OCI-LY1 (cell line): ENCODE data around the gene GLRA3.

ENCODE experiments used
- H2AFZ ChIP-seq: fragments of 200-600 bp; sonication (generic), shearing (Covaris generic); 2 replicates; pipeline ENCODE4 v1.6.0; 2014; ENCODE audit warnings: antibody characterized with exemption, mild to moderate bottlenecking, low read length
- H3F3A ChIP-seq: fragments of 200-600 bp; sonication (generic), shearing (Covaris generic); 2 replicates; pipeline ENCODE4 v1.6.0; 2014; ENCODE audit warnings: mild to moderate bottlenecking, antibody characterized with exemption, low read length, moderate library complexity; ENCODE audit not compliant: insufficient read depth
- H3K27ac ChIP-seq: fragments of 200-600 bp; sonication (generic); 2 replicates; pipeline ENCODE4 v1.5.1; 2014; ENCODE audit warnings: low read length, mixed run types, mild to moderate bottlenecking, low read depth; ENCODE audit not compliant: poor library complexity, severe bottlenecking
- H3K27me3 ChIP-seq: fragments of 200-600 bp; sonication (generic); 2 replicates; pipeline ENCODE4 v1.6.0; 2014; ENCODE audit warnings: antibody characterized with exemption, mild to moderate bottlenecking, low read length, moderate library complexity; ENCODE audit not compliant: insufficient read depth
- H3K36me3 ChIP-seq: fragments of 200-600 bp; sonication (generic); 2 replicates; pipeline ENCODE4 v1.6.1; 2014; ENCODE audit warnings: mild to moderate bottlenecking, antibody characterized with exemption, low read length, moderate library complexity, mixed read lengths; ENCODE audit not compliant: insufficient read depth
- H3K4me1 ChIP-seq: fragments of 200-600 bp; sonication (generic); 2 replicates; pipeline ENCODE4 v1.5.1; 2014; ENCODE audit warnings: mild to moderate bottlenecking, low read length, moderate library complexity; ENCODE audit not compliant: insufficient read depth, severe bottlenecking
- H3K4me2 ChIP-seq: fragments of 200-600 bp; sonication (generic), shearing (Covaris generic); 2 replicates; pipeline ENCODE4 v1.6.1; 2014; ENCODE audit warnings: low read length
- H3K4me3 ChIP-seq: fragments of 200-600 bp; sonication (generic); 2 replicates; pipeline ENCODE4 v1.5.1; 2014; ENCODE audit warnings: low read length, low read depth, mild to moderate bottlenecking, mixed read lengths; ENCODE audit not compliant: poor library complexity, severe bottlenecking
- H3K79me2 ChIP-seq: fragments of 200-600 bp; shearing (Covaris generic); 2 replicates; pipeline ENCODE4 v1.6.1; 2016; ENCODE audit warnings: mixed run types, low read length, mixed read lengths; ENCODE audit not compliant: insufficient read depth
- H3K9ac ChIP-seq: fragments of 200-600 bp; sonication (generic), shearing (Covaris generic); 2 replicates; pipeline ENCODE4 v1.6.1; 2014; ENCODE audit warnings: mild to moderate bottlenecking, low read length, mixed read lengths
- H3K9me2 ChIP-seq: fragments of 200-600 bp; sonication (generic), shearing (Covaris generic); 2 replicates; pipeline ENCODE4 v1.6.1; 2014; ENCODE audit warnings: low read depth, mild to moderate bottlenecking, low read length, mixed read lengths
- H3K9me3 ChIP-seq: fragments of 200-600 bp; shearing (Covaris generic); 2 replicates; pipeline ENCODE4 v1.6.1; 2014; ENCODE audit warnings: low read length, mixed read lengths
- H4K20me1 ChIP-seq: fragments of 200-600 bp; sonication (generic), shearing (Covaris generic); 2 replicates; pipeline ENCODE4 v1.6.0; 2016; ENCODE audit warnings: mild to moderate bottlenecking, low read length; ENCODE audit not compliant: insufficient read depth
- CTCF ChIP-seq: fragments of 200-600 bp; sonication (generic), shearing (Covaris generic); IDR thresholded peaks from 2 replicates; pipeline ENCODE4 v1.5.1; 2017; ENCODE audit warnings: mild to moderate bottlenecking, antibody characterized with exemption, low read length, moderate library complexity, mixed read lengths
- EZH2 ChIP-seq: fragments of 200-600 bp; sonication (generic), shearing (Covaris generic); IDR thresholded peaks from 2 replicates; pipeline ENCODE4 v1.8.0; 2017; ENCODE audit warnings: borderline replicate concordance, mixed run types, mild to moderate bottlenecking, antibody characterized with exemption, low read length, moderate library complexity, mixed read lengths

The GLRA3 gene

GRCh38 chr4:174593701-174594100 lies 235.3 kb downstream of the GLRA3 start:
- Histone ChIP-seq H3K27ac (no peak overlapping the region), H3K4me1 (peaks cover 11% of the 10 kb centered on the region), H3K9me3 (no peaks in the 10 kb centered on the region; the same call in 1 of the 2 replicates), H3K27me3 (no peaks in the 10 kb centered on the region), H3K9me2 (no peaks in the 10 kb centered on the region), H3K9ac (no peak overlapping the region), H3K4me2 (no peak overlapping the region), H3K79me2 (no peaks in the 10 kb centered on the region), H3K4me3 (no peak overlapping the region), H3F3A (no peaks in the 10 kb centered on the region), H4K20me1 (no peaks in the 10 kb centered on the region), H2AFZ (no peak overlapping the region), H3K36me3 (no peaks in the 10 kb centered on the region)
- TF ChIP-seq CTCF (no peak), EZH2 (no peak)

GRCh38 chr4:174592985-174593335 lies 236.1 kb downstream of the GLRA3 start:
- H3K27ac ChIP-seq: no peak overlapping the region
- H4K20me1 ChIP-seq: no peaks in the 10 kb centered on the region
- H3K9me3 ChIP-seq: no peaks in the 10 kb centered on the region; the same call in 1 of the 2 replicates
- H2AFZ ChIP-seq: no peak overlapping the region
- H3F3A ChIP-seq: no peaks in the 10 kb centered on the region
- peaks cover 11% of the 10 kb centered on the region for H3K4me1 ChIP-seq
- no peak for TF ChIP-seq EZH2
- no peak for TF ChIP-seq CTCF
- H3K4me3 ChIP-seq: no peak overlapping the region
- H3K27me3 ChIP-seq: no peaks in the 10 kb centered on the region
- no peak overlapping the region for H3K9ac ChIP-seq
- no peaks in the 10 kb centered on the region for H3K9me2 ChIP-seq
- no peaks in the 10 kb centered on the region for H3K79me2 ChIP-seq
- H3K4me2 ChIP-seq: no peak overlapping the region
- H3K36me3 ChIP-seq: no peaks in the 10 kb centered on the region

GRCh38 chr4:174592256-174592984 lies 236.6 kb downstream of the GLRA3 start:
- TF ChIP-seq EZH2 (no peak), CTCF (no peak)
- H3K27ac ChIP-seq: no peak overlapping the region
- H3K4me2 ChIP-seq: no peak overlapping the region

More at GRCh38 chr4:174592256-174592984, 236.6 kb downstream of the GLRA3 start:
- Histone ChIP-seq H3K4me3 (no peak overlapping the region), H4K20me1 (no peaks in the 10 kb centered on the region), H3K27me3 (no peaks in the 10 kb centered on the region), H2AFZ (no peak overlapping the region), H3F3A (no peaks in the 10 kb centered on the region), H3K79me2 (no peaks in the 10 kb centered on the region), H3K9ac (no peak overlapping the region), H3K9me2 (no peaks in the 10 kb centered on the region), H3K4me1 (peaks cover 11% of the 10 kb centered on the region), H3K9me3 (no peaks in the 10 kb centered on the region; the same call in 1 of the 2 replicates), H3K36me3 (no peaks in the 10 kb centered on the region)
